ENCODE results near the gene NEU1.

GRCh38 chr6:31901953-31902643 lies 39.5 kb upstream of the NEU1 start, which contains the start of gene ZBTB12:
- TF ChIP-seq EZH2 (IDR thresholded peaks at IDR 0.05; ENCODE audit: insufficient read depth, poor library complexity, severe bottlenecking) (no peak), EZH2phosphoT487 (IDR thresholded peaks at IDR 0.05; ENCODE audit: insufficient read depth, low read depth) (no peak)
